Keratinocyte (primary cell): ENCODE data around the gene DMD.

Experiments used
- EZH2 ChIP-seq: IDR thresholded peaks from one replicate; pipeline ENCODE4 v1.6.1; 2012; ENCODE audit warnings: inconsistent platforms, mild to moderate bottlenecking, low read length, moderate library complexity
- TF ChIP-seq, protein P1 (sequence below), 3 experiments: IDR thresholded peaks in 1 of 3; conservative IDR thresholded peaks in 1 of 3; optimal IDR thresholded peaks in 1 of 3; 2 replicates in 2 of 3; 3 replicates in 1 of 3; pipeline versions ENCODE3 to v1.5.1; 2011; ENCODE audit warnings: low read length in 3 of 3, mild to moderate bottlenecking in 3 of 3, moderate library complexity in 2 of 3, control low read depth in 1 of 3, inconsistent platforms in 1 of 3; ENCODE audit not compliant: insufficient read depth in 2 of 3; ENCODE audit errors: extremely low read depth in 1 of 3

DNA sequence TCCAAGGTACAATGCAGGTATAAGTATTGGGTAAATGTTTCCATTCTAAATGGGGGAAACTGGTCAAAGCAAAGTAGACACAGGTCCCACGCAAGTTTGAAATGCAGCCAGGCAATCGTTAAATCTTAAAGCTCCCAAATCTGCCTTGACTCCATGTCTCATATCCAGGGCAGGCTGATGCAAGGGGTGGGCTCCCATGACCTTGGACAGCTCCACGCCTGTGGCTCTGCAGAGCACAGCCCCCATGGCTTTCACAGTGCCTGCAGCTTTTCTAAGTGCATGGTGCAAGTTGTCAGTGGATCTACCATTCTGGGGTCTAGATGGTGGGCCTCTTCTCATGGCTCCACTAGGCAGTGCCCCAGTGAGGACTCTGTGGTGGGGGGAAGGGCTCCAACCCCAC, 436.4 kb downstream of the DMD start:
- TF ChIP-seq, protein P1, sequence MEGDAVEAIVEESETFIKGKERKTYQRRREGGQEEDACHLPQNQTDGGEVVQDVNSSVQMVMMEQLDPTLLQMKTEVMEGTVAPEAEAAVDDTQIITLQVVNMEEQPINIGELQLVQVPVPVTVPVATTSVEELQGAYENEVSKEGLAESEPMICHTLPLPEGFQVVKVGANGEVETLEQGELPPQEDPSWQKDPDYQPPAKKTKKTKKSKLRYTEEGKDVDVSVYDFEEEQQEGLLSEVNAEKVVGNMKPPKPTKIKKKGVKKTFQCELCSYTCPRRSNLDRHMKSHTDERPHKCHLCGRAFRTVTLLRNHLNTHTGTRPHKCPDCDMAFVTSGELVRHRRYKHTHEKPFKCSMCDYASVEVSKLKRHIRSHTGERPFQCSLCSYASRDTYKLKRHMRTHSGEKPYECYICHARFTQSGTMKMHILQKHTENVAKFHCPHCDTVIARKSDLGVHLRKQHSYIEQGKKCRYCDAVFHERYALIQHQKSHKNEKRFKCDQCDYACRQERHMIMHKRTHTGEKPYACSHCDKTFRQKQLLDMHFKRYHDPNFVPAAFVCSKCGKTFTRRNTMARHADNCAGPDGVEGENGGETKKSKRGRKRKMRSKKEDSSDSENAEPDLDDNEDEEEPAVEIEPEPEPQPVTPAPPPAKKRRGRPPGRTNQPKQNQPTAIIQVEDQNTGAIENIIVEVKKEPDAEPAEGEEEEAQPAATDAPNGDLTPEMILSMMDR (optimal IDR thresholded peaks at IDR 0.05 in 1 of 3, IDR thresholded peaks at IDR 0.05 in 1 of 3, conservative IDR thresholded peaks at IDR 0.05 in 1 of 3; ENCODE audit: extremely low read depth in 1 of 3, insufficient read depth in 2 of 3, low read length in 3 of 3) = no peak
- no peak for TF ChIP-seq EZH2
